ENCODE results near the gene RAP1A.

DNA sequence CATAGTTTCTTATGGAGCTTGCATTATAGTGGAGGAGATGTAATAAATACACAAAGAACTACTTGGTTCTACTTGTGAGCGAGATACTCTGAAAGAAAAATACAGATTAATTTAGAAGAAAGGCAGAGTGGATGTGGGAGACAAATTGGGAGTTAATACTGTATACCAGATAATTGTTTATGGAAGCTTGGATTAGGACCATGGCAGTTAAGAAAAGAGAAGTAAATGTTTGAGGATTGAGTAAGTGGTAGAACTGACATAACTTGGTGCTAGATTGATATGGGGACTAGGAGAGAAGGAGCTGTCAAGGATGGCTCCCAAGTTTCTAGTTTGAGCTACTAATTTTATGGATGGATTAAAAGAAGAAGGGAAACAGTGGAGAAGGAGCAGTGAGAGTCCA lies 72.3 kb downstream of the RAP1A start:
- TF ChIP-seq, protein P1, sequence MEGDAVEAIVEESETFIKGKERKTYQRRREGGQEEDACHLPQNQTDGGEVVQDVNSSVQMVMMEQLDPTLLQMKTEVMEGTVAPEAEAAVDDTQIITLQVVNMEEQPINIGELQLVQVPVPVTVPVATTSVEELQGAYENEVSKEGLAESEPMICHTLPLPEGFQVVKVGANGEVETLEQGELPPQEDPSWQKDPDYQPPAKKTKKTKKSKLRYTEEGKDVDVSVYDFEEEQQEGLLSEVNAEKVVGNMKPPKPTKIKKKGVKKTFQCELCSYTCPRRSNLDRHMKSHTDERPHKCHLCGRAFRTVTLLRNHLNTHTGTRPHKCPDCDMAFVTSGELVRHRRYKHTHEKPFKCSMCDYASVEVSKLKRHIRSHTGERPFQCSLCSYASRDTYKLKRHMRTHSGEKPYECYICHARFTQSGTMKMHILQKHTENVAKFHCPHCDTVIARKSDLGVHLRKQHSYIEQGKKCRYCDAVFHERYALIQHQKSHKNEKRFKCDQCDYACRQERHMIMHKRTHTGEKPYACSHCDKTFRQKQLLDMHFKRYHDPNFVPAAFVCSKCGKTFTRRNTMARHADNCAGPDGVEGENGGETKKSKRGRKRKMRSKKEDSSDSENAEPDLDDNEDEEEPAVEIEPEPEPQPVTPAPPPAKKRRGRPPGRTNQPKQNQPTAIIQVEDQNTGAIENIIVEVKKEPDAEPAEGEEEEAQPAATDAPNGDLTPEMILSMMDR (conservative IDR thresholded peaks at IDR 0.05; ENCODE audit: low read length), result no peak
- no peak for TF ChIP-seq EZH2phosphoT487 (IDR thresholded peaks at IDR 0.05; ENCODE audit: borderline replicate concordance)
